Uterus (tissue), 4 donors: ENCODE data around the gene DNM3. TPM values are rescaled to one million over a fixed set of nuclear protein-coding genes. Genes with fewer than 3 reads are reported as not detected.

Experiments used
- DNase-seq, 2 donors: peaks; one replicate each; pipeline ENCODE4 v3.0.0-alpha.2; 2019 to 2020
- H3K27ac ChIP-seq, 2 donors: fragments of 200-600 bp; sonication (generic); 1 replicate in 1 of 2; 2 replicates in 1 of 2; pipeline ENCODE4 v1.5.1; 2016 to 2018
- H3K27me3 ChIP-seq, 2 donors: fragments of 200-600 bp; sonication (generic); one replicate each; pipeline ENCODE4 v1.5.1; 2018 to 2019; ENCODE audit warnings: control low read depth in 1 of 2
- H3K36me3 ChIP-seq, 2 donors: fragments of 200-600 bp; sonication (generic); one replicate each; pipeline ENCODE4 v1.5.1; 2019; ENCODE audit warnings: control low read depth in 1 of 2
- H3K4me1 ChIP-seq, 2 donors: fragments of 200-600 bp; sonication (generic); one replicate each; pipeline ENCODE4 v1.5.1; 2018 to 2019; ENCODE audit warnings: control low read depth in 1 of 2
- H3K4me3 ChIP-seq, 2 donors: fragments of 200-600 bp; sonication (generic); 1 replicate in 1 of 2; 2 replicates in 1 of 2; pipeline ENCODE4 v1.5.1; 2018 to 2019; ENCODE audit warnings: mild to moderate bottlenecking in 1 of 2
- H3K9me3 ChIP-seq, 2 donors: fragments of 200-600 bp; sonication (generic); one replicate each; pipeline ENCODE4 v1.5.1; 2019; ENCODE audit warnings: control low read depth in 1 of 2
- POLR2A ChIP-seq, 2 donors: fragments of 450-650 bp; IDR thresholded peaks; one replicate each; pipeline ENCODE4 v1.6.1; 2016; ENCODE audit warnings: antibody characterized with exemption in 2 of 2, mild to moderate bottlenecking in 1 of 2, moderate library complexity in 1 of 2
- intact Hi-C: fragments of 100-400 bp; cut with DNase I; formaldehyde crosslinking; loops from one replicate; pipeline ENCODE4 v1.15.1; 2023; ENCODE audit warnings: low total_unique reads
- total RNA-seq, 4 donors: library from RNA; depleted of rRNA in 3 of 4; stranded (reverse); fragments of >200 nt in 3 of 4; gene quantifications; one replicate each; pipeline versions ENCODE4 v1.1.0 to v1.2.4, GENCODE V29; 2014 to 2023
- TF ChIP-seq, protein P1 (sequence below), 4 experiments: fragments of 200-600 bp in 2 of 4; fragments of 450-650 bp in 2 of 4; sonication (generic) in 2 of 4; IDR thresholded peaks; one replicate each; pipeline ENCODE4 v1.5.1; 2016 to 2019; ENCODE audit warnings: antibody characterized with exemption in 4 of 4, mild to moderate bottlenecking in 2 of 4, moderate library complexity in 1 of 4
- donor health status: DM: yes; HTN: yes; CAD: no.

Gene DNM3
- total RNA-seq, 4 donors from 2014 or later, result 4.7 to 49.2 (median 14.6) TPM

DNA sequence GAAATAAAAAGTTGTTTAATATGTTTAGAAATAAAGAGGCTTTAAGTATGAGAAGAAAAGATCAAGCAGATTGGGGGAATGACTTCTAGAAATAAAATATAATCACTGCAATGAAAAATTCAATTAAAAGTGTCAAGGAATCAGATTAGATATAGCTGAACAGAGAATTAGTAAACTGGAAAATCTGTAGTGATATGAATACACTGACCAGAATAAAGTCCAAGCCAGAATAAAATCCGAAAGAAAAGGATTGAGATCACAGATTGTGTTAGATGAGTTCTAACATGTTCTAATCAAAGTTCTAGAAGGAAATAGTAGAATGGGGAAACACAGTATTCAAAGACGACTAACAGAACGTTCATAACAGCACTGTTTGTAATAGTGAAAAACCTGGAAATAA is 506.1 kb downstream of the DNM3 start:
- Histone ChIP-seq H3K27ac (no peak overlapping the region), H3K4me3 (no peak overlapping the region), H3K27me3 (no peaks in the 10 kb centered on the region), H3K9me3 (no peaks in the 10 kb centered on the region), H3K36me3 (no peaks in the 10 kb centered on the region), H3K4me1 (peaks cover 4 to 11% of the 10 kb centered on the region in 2 donors)
- TF ChIP-seq POLR2A (IDR thresholded peaks at IDR 0.05), result no peak
- TF ChIP-seq, protein P1, sequence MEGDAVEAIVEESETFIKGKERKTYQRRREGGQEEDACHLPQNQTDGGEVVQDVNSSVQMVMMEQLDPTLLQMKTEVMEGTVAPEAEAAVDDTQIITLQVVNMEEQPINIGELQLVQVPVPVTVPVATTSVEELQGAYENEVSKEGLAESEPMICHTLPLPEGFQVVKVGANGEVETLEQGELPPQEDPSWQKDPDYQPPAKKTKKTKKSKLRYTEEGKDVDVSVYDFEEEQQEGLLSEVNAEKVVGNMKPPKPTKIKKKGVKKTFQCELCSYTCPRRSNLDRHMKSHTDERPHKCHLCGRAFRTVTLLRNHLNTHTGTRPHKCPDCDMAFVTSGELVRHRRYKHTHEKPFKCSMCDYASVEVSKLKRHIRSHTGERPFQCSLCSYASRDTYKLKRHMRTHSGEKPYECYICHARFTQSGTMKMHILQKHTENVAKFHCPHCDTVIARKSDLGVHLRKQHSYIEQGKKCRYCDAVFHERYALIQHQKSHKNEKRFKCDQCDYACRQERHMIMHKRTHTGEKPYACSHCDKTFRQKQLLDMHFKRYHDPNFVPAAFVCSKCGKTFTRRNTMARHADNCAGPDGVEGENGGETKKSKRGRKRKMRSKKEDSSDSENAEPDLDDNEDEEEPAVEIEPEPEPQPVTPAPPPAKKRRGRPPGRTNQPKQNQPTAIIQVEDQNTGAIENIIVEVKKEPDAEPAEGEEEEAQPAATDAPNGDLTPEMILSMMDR (IDR thresholded peaks at IDR 0.05), result no peak
- no peak for DNase-seq
- intact Hi-C loops, result no loop called here

DNA sequence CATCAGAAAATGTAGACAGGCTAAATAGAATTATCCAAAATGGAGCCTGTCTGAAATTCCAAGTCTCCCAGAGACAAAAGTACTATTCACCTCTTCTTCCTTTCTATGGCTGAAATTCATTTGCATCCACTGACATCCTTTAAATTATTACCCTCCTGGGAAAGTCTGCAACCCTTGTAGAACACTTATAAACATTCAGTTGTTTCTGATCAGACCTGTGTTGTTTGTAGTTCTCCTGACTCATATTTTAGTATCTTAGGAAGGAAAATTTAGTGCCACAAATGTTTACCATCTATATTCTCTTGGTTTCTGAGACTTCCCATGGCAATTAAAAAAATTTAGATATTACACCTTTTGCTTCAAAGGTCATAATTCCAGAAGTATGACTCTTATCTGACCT is 509.6 kb downstream of the DNM3 start:
- no peaks in the 10 kb centered on the region for H3K9me3 ChIP-seq
- no peak for DNase-seq

DNA sequence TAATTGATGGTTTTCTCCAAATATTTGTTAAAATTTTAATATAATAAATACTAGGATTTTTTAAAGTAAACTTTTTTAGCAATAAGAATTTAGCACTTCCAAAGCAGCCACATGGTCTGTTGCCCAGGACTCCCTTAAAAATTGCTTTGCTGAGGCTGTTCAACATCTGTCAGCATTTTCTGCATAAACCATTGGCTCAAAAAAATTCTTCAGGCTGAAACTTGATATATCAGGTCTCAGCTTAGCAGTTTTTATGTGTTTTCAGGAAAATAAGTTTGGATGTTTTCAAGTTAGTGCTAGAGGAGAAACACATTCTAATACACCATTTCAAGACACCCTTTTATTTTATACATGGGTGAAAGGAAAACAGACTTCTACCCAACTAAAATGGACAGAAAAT is 510.0 kb downstream of the DNM3 start:
- intact Hi-C loops, result no loop called here
- H3K4me3 ChIP-seq, result no peak overlapping the region
- H3K36me3 ChIP-seq, result no peaks in the 10 kb centered on the region
- TF ChIP-seq POLR2A (IDR thresholded peaks at IDR 0.05), result no peak
- TF ChIP-seq, protein P1 (IDR thresholded peaks at IDR 0.05), result no peak
- DNase-seq, result no peak
- no peaks in the 10 kb centered on the region for H3K27me3 ChIP-seq
- peak overlapping the region in 1 of 2 donors; percentile 43 for H3K27ac ChIP-seq
- peaks cover 4 to 5% of the 10 kb centered on the region in 2 donors for H3K4me1 ChIP-seq
- H3K9me3 ChIP-seq, result no peaks in the 10 kb centered on the region

More for the DNA sequence above, 509.6 kb downstream of the DNM3 start:
- Histone ChIP-seq H3K4me3 (no peak overlapping the region), H3K36me3 (no peaks in the 10 kb centered on the region), H3K27me3 (no peaks in the 10 kb centered on the region), H3K27ac (no peak overlapping the region), H3K4me1 (peaks cover under 1 to 4% of the 10 kb centered on the region in 2 donors)
- TF ChIP-seq POLR2A (IDR thresholded peaks at IDR 0.05), result no peak
- TF ChIP-seq, protein P1 (IDR thresholded peaks at IDR 0.05), result no peak
- intact Hi-C loops, result no loop called here

DNA sequence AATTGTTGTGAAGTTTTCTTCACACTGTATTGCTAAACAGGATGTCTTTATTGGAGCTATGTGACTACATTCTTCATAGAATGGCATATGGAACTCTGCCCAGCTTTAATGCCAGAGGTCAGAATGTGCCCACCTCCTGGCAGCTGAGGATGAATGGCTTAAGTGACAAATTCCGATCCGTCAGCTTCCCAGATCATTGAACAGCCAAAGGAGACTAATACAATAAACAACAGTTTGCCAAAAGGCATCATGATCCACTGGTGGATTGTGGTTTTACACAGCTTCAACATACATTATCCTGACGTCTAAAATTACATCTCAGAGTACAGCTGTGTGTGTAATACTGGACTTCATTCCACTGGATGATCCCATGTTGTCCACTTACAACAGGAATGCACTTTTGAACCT is 510.5 kb downstream of the DNM3 start:
- no peaks in the 10 kb centered on the region for H3K9me3 ChIP-seq
- H3K27me3 ChIP-seq, result no peaks in the 10 kb centered on the region
- H3K27ac ChIP-seq, result peak overlapping the region in 1 of 2 donors; percentile 43
- intact Hi-C loops, result no loop called here
- no peak for TF ChIP-seq POLR2A (IDR thresholded peaks at IDR 0.05)
- TF ChIP-seq, protein P1 (IDR thresholded peaks at IDR 0.05), result no peak
- peaks cover 4 to 6% of the 10 kb centered on the region in 2 donors for H3K4me1 ChIP-seq
- no peak for DNase-seq
- H3K4me3 ChIP-seq, result no peak overlapping the region
- H3K36me3 ChIP-seq, result no peaks in the 10 kb centered on the region

DNA sequence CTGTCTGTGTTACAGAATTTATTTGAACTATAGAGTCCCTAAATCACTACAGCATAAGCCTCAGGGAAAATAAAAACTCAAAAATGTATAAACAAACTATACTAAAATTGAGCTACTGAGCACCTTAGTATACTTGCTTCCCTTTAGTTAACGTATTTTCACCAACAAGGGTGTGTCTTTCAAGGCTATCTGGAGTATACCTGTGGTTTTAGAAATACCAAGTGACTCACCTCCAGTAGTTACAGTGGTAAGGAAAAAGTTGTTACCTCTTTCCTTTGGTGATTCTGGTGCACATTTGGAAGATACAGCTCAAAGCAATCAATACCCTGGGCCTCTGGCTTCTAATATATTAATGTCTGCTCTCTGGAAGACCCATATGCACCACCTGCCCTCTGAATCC is 511.1 kb downstream of the DNM3 start:
- Histone ChIP-seq H3K36me3 (no peaks in the 10 kb centered on the region), H3K4me3 (no peak overlapping the region), H3K9me3 (no peaks in the 10 kb centered on the region), H3K4me1 (peaks cover 4 to 6% of the 10 kb centered on the region in 2 donors), H3K27ac (no peak overlapping the region), H3K27me3 (no peaks in the 10 kb centered on the region)
- intact Hi-C loops, result no loop called here
- DNase-seq, result no peak
- TF ChIP-seq, protein P1 (IDR thresholded peaks at IDR 0.05), result no peak
- TF ChIP-seq POLR2A (IDR thresholded peaks at IDR 0.05), result no peak
